CD4-positive, alpha-beta T cell treated with Interleukin-4 for 1 hour (primary cell): ENCODE data around the gene SERPIND1.
A peak's percentile ranks its signal among the peaks of the same experiment; 100 is the strongest.
"Not testable (repeated sequence)": the region's sequence is repeated elsewhere in the genome, so short reads cannot be mapped to it uniquely, and the experiment has no call there.

ENCODE experiments used
- DNase-seq, 2 donors: peaks; one replicate each; pipeline ENCODE4 v3.0.0-alpha.2; 2020 to 2022

SERPIND1 gene

DNA sequence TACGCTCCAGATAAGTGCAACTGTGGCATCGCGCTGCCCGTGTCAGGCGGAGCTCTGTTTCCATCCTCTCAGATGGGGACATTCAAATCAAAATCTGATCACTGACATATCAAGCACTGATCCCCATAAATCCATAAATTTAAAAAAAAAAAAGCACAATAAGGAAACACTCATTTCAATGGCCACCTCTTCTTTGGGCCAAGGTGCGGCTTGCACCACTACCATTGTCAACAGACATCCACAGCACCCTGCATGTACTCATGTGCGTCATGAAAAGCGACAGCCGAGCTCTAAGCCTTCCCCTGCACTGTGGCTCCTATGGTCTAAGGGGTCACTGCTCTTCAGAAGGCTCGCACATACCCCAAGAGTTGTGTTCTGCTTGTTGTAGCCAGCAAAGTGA, 26.7 kb upstream of the SERPIND1 start:
- DNase-seq: no peak

DNA sequence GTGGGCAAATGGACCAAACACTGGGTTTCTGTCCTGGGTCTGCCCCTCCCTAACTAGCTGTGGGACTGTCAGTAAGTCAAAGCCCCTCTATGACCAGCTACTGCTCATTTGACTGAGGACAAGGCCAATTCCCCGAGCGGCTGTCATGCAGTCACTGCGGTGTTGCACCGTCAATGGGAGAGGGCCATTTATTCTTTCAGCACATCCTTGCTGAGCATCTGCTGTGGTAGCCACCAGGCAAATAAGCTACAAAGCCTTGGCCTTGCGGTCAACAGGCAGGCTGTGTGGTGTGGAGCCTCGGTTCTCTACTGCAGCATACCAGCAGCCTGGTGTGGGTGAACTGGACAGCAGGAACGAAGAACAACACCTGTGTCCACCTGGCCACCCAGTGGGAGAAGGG, 25.8 kb upstream of the SERPIND1 start:
- no peak for DNase-seq

DNA sequence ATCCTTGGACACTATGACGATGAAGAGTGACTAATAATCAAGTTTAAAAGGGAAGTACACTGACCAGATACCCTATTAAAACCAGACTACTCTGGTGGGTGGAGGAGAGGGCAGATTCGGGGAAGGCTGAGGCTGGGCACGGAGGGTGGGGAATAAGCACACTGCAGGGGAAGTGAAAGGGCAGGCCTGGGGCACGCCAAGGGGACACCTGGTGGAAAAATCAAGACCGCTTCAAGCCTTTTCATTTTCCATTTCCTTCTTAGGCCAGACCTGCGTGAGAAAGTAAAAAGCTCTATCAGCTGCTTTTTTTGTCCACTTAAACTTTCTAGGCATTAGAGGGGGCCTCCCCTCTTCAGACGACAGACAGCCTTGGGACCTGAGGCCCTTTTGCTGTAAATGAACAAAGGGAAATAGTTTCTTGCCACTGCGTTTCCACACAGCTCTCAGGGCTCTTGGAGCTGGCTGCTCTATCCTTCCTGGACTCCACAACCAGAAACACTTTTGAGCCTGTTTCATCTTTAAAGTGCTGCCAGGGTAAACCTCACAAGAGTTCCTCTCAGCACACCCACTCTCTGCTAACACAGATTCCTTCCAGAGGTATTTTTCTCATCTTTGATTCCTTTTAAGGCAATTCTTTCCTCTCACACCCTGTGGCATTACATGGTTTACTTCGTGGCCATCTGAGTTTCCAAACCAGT, 25.0 kb upstream of the SERPIND1 start:
- DNase-seq: peak in 1 of 2 donors; percentile 16

DNA sequence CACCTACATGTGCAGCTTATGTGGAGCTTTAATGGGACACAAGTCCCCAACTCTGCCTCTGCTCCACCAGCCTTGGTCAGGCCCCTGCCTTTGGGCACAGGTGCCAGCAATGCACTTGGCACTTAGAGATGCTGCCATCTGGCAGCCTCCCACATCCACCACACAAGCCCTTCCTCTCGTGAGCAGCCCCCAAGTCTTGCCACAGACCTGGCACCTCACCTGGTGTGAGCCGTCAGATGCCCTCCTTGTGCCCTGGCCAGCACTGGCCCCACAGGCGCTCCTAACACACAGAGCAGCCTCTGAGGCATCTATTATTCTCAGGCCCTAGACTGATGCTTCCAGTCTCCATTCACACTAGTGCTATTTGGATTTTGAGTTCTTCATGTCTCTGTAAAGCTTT, 24.5 kb upstream of the SERPIND1 start:
- no peak for DNase-seq

DNA sequence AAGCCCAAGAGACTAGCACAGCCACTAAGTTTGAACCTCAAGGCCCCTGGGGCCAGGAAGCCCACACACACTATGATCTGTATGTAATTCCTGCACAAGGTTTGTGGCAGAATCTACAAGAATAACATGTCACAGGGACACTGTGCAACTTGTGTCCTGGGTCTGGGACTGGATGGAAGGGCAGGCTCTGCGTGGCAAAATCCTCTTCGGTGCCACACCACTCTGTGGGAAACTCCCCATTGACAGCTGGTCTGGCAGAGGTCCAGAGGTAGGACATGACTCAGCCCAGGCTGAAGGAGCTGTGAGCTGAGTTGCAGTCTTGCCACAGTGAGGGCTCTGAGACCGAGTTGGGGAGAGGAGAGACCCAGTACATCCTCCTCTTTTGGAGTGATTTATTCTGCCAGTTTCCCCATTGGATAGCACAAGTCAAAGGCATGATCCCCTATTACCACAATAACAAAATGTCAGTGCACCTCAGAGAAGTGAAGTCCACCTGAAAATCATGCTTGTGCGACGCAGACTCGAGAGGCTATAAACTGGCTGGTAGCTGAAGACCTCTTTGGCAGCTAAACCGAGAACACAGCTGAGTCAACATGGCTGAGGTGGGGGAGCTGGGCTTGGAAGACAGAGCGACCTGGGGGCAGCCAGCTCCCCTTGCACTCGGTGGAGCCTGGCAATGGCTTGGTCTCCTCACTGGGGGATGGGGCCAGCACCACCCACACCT, 23.3 kb upstream of the SERPIND1 start:
- peak; percentile 6 to 44 for DNase-seq

DNA sequence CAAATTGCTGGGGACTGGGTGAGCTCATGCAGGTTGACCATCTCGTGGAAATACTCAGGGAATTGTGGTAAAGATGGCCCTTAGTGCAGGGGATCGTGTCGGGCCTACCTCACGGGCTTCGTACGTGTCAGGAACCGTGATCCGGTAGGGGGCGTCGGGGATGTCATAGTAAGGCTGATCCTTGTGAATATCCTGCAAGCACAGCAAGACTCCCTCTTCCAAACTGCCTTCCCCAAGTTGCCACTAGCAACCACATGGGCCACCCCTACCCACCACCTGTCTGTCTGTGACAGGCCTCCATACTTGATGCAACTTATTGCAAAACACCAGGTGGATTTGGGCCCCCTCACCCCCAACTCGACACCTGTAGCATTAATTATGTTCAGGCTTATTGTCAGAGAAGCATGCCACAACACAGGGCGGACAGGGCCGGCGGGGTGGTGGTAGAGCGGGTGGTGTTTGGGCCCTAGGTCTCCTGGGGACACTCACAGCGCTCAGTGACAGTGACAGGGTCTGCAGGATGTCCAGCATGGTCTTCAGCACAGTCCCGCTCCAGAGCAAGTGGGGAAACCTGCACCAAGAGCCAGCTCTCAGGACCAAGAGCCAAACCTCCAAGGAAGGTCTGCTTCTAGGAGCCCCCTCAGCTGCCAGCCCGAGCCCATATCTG, 22.6 kb upstream of the SERPIND1 start:
- DNase-seq: no peak

DNA sequence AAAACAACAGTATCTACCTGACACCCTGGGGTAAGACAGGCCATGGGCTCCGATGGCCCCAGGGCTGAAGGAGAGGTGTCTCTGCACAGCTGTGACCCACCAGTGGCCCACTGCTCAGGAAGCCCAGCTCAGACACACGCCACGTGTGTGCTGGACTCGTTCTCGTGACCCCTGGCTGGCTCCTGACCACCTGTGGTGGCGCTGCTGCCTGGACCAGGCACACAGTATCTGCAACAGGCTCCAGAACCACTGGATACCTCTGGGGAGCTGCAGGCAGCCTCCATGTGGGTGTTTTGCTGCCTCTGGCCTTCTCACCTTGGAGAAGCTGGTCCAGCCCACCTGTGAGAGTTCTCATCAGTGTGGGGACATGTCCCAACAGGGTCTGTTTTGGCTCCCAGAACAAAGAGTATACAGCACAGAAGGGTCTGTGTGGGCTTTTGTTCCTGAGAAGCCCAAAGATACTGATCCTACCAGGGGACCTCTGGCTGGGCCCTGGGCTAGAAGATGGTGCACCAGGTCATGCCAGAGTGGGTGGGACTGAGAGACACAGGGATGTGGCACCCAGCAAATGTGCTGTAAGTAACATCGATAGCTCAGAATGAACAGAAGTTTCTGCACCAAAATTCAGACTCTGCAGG, 21.7 kb upstream of the SERPIND1 start:
- DNase-seq: no peak

DNA sequence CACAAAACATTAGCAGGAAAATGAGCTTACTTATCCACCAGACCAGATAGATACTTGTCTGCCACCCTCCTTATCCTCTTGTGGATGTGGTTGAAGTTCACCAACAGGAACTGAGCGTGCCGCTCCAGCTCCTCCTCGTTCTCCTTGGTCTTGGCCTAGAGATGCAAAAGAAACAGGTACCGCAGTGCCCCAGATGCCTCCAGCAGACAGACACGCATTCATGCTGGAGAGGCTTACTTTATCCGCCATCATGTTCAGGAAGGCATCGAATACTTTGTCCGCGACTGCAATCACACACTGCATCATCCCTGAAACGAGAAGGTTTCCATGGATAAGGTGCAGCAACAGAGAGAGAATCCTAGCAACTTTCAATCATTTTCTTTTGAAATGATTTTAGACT, 21.0 kb upstream of the SERPIND1 start:
- DNase-seq: no peak

DNA sequence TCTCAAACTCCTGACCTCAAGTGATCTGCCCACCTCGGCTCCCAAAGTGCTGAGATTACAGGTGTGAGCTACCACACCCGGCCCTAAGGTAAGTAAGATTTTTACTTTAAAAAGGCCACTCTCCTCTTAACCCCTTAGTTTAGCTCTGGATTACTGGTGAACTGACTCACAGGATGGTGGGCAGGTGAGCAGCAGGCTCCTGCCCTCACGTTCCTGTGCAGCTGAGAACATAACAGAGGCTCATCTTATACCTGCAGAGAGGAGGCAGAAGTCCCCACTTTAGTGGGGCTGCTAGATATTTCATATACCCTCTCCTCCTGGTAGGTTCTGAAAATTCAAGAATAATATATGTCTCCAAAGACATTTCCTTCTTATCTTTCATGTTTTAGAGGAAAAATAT, 17.1 kb upstream of the SERPIND1 start:
- no peak for DNase-seq

DNA sequence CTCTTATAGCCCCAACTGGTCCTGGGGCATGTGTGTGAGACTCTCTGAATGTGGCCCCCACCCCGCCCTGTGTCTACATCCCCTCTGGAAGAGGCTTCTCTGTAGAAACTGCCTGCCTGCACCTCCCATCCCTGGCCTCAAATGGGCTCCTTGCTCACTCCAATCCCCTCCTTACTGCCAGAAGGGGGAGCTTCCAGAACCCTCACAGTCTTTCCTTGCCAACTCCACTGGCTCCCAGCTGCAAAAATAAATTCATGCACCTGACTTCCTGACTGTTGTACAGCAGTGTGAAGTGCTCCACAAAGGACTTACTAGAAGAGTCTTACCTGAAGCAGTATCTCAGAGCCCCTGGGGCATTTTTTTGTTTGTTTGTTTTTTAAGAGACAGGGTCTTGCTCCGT, 15.2 kb upstream of the SERPIND1 start:
- DNase-seq: no peak

DNA sequence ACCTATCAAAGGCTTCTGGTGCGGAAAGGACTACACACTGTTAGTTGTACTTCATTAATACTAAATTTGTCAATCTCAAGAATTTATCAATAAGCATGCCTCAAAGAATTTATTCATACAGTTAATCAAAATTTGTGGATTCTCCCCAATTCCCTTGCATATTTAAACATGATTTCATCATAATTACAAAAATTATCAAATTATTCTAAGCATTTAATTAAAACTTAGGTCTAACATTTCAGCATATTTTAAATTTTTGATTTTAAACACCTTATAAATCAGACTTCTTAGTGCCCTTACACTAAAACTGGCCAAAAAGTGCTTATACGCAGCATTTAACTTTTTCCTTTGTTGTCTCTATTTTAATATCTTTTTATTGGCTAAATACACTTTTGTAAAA, 13.8 kb upstream of the SERPIND1 start:
- DNase-seq: no peak

DNA sequence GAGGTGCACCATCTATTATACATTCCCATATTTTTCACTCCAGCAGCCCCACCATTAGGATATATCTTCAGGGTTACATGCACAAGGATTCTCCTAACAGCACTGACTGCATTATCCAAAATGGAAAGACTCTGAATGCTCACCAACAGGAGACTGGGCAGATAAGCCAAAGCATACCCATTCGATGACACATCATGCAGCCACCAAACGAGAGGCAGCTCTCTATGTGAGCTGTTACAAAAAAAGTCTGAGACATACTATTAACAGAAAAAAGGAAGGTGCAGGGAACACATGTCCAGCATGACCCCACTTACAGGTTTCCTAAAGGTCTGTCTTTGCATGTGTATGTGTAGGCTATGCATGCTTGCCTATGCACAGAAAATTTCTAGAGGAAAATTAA, 12.4 kb upstream of the SERPIND1 start:
- DNase-seq: no peak

DNA sequence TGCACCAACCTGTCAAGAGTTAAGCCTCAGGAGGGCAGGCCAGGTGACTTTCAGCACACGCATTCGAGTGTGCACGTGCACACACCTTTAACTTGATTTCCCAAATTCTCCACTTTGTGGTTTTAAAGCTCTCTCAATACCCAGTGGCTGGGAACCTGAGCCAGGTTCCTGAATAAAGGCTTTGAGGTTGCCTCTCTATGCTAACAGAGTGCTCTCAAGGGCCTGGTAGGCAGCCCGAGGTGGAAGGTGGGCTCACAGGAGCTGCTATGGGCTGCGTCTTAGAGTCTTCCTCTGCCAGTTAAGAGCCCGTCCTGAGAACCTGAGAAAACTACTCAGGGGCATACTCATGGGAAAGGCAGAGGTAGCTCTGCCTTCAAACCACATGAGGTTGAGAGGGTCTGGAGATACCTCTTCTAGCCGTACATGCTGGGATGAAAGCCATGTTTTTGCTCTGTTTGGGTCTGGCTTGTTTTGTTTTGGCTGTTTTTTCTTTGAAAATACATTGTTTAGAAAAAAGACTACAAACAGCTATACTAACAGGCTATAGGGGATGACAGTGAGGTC, 11.6 kb upstream of the SERPIND1 start:
- DNase-seq: no peak

DNA sequence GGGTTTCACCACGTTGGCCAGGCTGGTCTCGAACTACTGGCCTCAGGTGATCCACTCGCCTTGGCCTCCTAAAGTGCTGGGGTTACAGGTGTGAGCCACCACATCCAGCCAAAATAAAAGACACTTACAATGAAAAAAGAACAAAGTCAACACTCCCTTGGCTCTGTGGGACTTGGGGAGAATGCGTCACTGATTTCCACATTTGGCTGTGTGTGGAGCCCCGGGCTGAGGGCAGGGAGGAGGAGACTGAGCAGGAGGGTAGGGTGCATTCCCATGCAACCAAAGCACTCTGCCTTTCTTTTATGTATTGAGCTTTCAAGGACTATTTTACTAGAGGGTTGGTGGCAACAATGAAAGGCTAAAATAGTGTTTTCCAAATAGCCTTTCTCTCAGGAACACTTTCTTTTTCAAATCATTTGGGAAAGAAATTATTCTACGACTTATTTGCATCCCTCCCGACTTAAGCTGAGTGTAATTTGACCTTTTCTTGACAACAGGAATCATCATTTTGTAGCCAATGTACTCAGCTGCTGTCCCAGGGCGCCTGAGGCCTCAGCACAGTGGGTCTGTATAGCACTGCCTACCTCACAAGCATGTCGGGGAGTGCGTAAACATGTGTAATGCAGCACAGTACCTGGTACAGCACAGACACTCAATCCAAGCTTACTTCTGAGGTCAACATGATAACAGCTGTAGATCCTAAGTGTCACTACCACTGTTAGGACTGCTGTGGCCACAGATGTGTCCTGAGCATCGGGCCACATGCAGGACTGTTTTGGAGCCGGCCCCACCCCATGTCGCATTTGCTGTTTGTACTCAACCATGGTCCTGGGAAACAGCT, 10.1 kb upstream of the SERPIND1 start:
- no peak for DNase-seq

DNA sequence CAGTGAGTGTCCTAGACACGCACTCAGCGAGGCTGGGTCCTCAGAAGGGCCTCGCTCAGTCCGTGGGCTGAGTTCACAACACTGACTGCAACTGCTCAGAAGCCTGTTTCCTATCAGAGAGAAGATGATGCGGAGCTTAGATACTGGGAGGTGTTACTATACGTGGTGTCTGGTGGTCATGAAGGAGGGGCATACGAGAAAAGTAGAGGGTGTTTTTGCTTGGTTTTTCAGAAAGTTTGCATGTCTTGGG, 9.5 kb upstream of the SERPIND1 start:
- DNase-seq: no peak

DNA sequence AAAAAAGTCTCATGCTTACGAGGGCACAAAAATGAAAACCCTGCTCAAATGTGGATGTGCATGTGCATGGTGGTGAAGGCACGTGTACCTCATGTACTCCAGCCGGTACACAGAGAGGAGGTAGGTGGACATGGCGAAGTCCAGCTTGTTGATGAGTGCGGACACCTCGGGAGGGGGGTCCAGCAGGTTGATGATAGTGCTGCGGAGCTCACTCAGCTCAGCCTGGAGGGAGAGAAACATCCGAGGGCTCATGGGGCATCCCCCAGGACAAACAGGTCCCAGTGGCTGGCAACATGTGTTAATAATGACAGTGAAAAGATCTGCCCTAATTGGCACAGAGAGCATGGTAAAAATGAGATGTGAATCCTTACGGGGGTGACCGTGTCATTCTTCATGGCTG, 9.2 kb upstream of the SERPIND1 start:
- no peak for DNase-seq

DNA sequence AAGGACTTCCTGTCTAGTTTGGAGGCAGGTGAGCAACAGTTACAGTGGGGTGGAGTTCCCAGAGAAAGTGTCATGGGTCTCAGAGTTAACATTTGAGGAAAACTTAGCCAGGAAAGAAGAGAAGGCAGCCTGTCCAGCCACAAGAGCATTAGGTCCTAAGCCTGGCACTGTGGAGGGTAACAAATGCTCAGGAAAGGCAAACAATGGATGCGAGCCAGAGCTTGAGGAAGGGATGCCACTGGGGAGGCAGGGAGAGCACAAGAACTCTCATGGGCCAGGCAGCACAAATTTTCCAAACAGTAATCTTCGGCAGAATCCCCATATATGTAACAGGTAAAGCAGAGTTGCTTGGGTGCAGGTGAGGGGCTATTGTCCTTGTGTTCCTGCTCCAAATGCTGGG, 8.0 kb upstream of the SERPIND1 start:
- no peak for DNase-seq

DNA sequence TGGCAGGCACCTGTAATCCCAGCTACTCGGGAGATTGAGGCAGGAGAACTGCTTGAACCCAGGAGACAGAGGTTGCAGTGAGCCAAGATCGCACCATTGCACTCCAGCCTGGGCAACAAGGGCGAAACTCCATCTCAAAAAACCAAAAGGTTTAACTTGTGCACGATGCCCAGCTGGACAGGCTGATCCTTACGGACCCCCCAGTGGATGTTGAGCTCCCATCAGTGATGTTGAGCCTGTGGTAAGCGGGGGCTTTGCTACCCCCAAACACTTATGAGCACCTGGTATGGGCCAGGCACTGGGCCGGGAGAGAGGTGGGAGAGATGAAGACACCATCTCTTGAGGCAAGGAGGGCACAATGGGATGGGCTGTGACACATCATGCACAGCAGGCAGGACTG, 7.4 kb upstream of the SERPIND1 start:
- DNase-seq: no peak

DNA sequence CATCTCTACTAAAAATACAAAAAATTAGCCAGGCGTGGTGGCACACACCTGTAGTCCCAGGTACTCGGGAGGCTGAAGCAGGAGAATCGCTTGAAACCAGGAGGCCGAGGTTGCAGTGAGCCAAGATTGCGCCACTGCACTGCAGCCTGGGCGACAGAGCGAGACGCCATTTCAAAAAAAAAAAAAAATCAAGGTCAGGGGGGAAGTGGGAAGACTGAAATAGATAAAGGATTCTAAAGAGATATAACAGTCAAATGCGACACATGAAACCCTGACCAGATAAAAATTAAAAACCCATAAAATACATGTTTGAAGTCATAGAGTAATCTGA, 4.5 kb upstream of the SERPIND1 start:
- not testable (repeated sequence) for DNase-seq

DNA sequence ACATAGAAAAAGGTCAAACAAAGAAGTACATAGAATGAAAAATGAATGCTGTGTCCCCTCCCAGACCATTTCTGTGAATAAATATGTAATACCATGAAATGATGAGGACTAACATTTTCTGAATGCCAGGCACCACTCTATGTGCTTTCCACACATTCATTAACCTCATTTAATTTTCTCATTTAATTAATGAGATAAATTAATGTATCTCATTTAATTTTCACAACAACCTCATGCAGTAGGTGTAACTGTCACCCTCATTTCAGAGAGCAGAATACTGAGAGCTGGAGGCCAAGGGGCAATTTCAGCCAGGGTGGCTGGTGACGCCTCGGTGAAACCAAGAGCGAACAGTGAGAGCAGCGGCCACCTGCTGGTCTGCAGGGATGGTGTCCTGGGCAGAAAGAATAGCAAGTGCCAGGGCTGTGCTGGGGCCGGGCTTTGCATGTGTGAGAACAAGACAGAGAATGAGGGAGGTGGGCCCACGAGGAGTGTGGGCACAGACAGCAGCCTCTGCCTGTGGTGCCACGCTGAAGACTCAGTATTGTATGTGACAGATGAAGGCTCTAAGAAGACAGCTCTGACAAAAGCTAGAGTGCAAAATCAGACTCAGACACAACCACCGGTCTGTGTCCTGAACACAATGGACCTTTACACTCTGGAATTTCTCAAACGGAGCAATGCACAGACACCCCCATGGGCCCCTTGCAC, 1.8 kb upstream of the SERPIND1 start:
- DNase-seq: no peak

DNA sequence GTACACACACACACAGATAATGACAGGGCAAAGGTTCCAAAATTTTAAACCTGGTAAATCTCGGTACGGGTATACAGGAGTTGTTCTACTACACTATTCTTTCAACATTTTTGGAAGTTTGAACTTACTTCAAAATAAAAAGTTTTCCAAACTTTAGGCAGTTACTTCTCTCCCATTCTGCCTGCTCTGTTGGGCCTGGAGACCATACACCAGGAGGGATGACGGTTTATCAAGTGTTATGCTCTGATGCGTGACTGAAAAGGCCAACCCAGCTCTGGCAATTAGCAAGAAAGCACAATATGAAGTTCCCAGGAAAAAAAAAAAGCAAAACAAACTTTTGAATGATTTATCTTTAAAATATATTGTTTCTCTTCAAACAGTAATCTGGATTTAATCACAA, 969 bp downstream of the SERPIND1 start:
- DNase-seq: no peak

DNA sequence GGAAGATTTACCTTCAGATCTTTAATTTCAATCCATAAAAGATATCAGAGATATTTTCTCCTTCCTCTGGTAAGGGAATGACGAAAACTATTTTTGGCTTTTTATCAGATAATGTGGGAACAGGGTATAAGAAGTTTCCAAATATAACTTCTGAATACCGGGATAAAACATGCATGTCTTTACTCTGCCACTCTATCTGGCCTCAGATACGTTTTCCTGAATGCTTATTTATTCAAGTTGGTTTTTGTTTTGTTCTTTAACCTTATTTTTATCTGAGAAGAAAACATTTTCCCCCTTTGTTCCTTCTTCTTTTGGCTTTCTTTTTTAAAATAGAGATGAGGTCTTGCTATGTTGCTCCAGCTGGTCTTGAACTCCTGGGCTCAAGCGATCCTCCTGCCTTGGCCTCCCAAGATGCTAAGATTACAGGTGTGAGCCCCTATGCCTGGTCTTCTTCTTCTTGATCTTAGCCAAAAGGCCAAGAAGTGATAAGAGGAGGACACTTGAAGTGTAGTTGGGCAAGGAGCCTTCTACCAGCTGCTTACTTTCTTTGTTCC, 1.5 kb downstream of the SERPIND1 start:
- no peak for DNase-seq
